ENCODE data around the gene RALB.
A peak's percentile ranks its signal among the peaks of the same experiment; 100 is the strongest.

GRCh38 chr2:120228503-120228902, 24.1 kb upstream of the RALB start:
- TF ChIP-seq CTCF (IDR thresholded peaks at IDR 0.05; ENCODE audit: borderline replicate concordance, extremely low read depth, low read length, poor library complexity, severe bottlenecking) (peak; percentile 11), EZH2 (IDR thresholded peaks at IDR 0.05; ENCODE audit: borderline replicate concordance, low read depth, low read length, severe bottlenecking) (no peak)
